Right atrium auricular region (tissue), 2 donors: ENCODE measurements around the gene CYP19A1. TPM values are rescaled to one million over a fixed set of nuclear protein-coding genes. Genes with fewer than 3 reads are reported as not detected.
A peak's percentile ranks its signal among the peaks of the same experiment; 100 is the strongest.

Experiments used
- DNase-seq: peaks from one replicate; pipeline ENCODE4 v3.0.0-alpha.2; 2019; ENCODE audit warnings: low spot score
- H3K27ac ChIP-seq, 2 donors: fragments of 200-600 bp; sonication (generic); 1 replicate in 1 of 2; 2 replicates in 1 of 2; pipeline ENCODE4 v1.5.1; 2016 to 2019
- H3K27me3 ChIP-seq, 2 donors: fragments of 200-600 bp; sonication (generic); one replicate each; pipeline versions ENCODE4 v1.5.1 to v1.6.0; 2017 to 2019
- H3K36me3 ChIP-seq: fragments of 200-600 bp; sonication (generic); one replicate; pipeline ENCODE4 v1.5.1; 2016
- H3K4me1 ChIP-seq, 2 donors: fragments of 200-600 bp; sonication (generic); one replicate each; pipeline versions ENCODE4 v1.5.1 to v1.6.0; 2017 to 2019
- H3K4me3 ChIP-seq, 2 donors: fragments of 200-600 bp; sonication (generic); 1 replicate in 1 of 2; 2 replicates in 1 of 2; pipeline ENCODE4 v1.5.1; 2017 to 2019; ENCODE audit warnings: mild to moderate bottlenecking in 1 of 2, moderate library complexity in 1 of 2
- H3K9me3 ChIP-seq, 2 donors: fragments of 200-600 bp; sonication (generic); one replicate each; pipeline ENCODE4 v1.5.1; 2019
- CTCF ChIP-seq, 2 donors: fragments of 200-600 bp; sonication (generic); IDR thresholded peaks; one replicate each; pipeline ENCODE4 v1.5.1; 2019; ENCODE audit warnings: antibody characterized with exemption in 2 of 2
- total RNA-seq, 2 donors: library from RNA; depleted of rRNA; stranded (reverse); fragments of >200 nt; gene quantifications; one replicate each; pipeline ENCODE4 v1.1.0, GENCODE V29; 2016

Gene CYP19A1
- total RNA-seq, 2 donors from 2014 or later, result 2.4 TPM; not detected in 1

GRCh38 chr15:51180534-51180933 lies 157.9 kb downstream of the CYP19A1 start:
- peaks cover 0 to 8% of the 10 kb centered on the region in 2 donors for H3K4me1 ChIP-seq
- no peak for TF ChIP-seq CTCF (IDR thresholded peaks at IDR 0.05)
- no peaks in the 10 kb centered on the region for H3K27me3 ChIP-seq
- H3K4me3 ChIP-seq, result no peak overlapping the region
- no peaks in the 10 kb centered on the region for H3K9me3 ChIP-seq
- DNase-seq, result no peak
- no peak overlapping the region for H3K27ac ChIP-seq
- H3K36me3 ChIP-seq, result no peaks in the 10 kb centered on the region

- Histone ChIP-seq H3K36me3 (no peaks in the 10 kb centered on the region), H3K27ac (no peak overlapping the region), H3K9me3 (no peaks in the 10 kb centered on the region), H3K4me3 (no peak overlapping the region), H3K4me1 (peaks cover 0 to 8% of the 10 kb centered on the region in 2 donors), H3K27me3 (no peaks in the 10 kb centered on the region)
- TF ChIP-seq CTCF (IDR thresholded peaks at IDR 0.05), result no peak
- DNase-seq, result no peak
Observed at GRCh38 chr15:51180011-51180410, 158.4 kb downstream of the CYP19A1 start.

- no peak for DNase-seq
- Histone ChIP-seq H3K36me3 (no peaks in the 10 kb centered on the region), H3K27ac (no peak overlapping the region), H3K9me3 (no peaks in the 10 kb centered on the region), H3K4me1 (peaks cover 0 to 24% of the 10 kb centered on the region in 2 donors), H3K27me3 (no peaks in the 10 kb centered on the region), H3K4me3 (no peak overlapping the region)
- no peak for TF ChIP-seq CTCF (IDR thresholded peaks at IDR 0.05)
Observed at GRCh38 chr15:51172193-51172592, 166.2 kb downstream of the CYP19A1 start.

GRCh38 chr15:51171634-51171932 lies 166.8 kb downstream of the CYP19A1 start:
- no peak overlapping the region for H3K4me3 ChIP-seq
- DNase-seq, result peak; percentile 36
- H3K9me3 ChIP-seq, result no peaks in the 10 kb centered on the region
- no peaks in the 10 kb centered on the region for H3K27me3 ChIP-seq
- peaks cover 0 to 24% of the 10 kb centered on the region in 2 donors for H3K4me1 ChIP-seq
- no peaks in the 10 kb centered on the region for H3K36me3 ChIP-seq
- no peak overlapping the region for H3K27ac ChIP-seq
- no peak for TF ChIP-seq CTCF (IDR thresholded peaks at IDR 0.05)

- no peaks in the 10 kb centered on the region for H3K36me3 ChIP-seq
- H3K4me3 ChIP-seq, result no peak overlapping the region
- no peak overlapping the region for H3K27ac ChIP-seq
- no peak for TF ChIP-seq CTCF (IDR thresholded peaks at IDR 0.05)
- H3K27me3 ChIP-seq, result no peaks in the 10 kb centered on the region
- no peaks in the 10 kb centered on the region for H3K9me3 ChIP-seq
- DNase-seq, result peak; percentile 13
- peaks cover 0 to 24% of the 10 kb centered on the region in 2 donors for H3K4me1 ChIP-seq
Observed at GRCh38 chr15:51170882-51171633, 167.3 kb downstream of the CYP19A1 start.

GRCh38 chr15:51168700-51169099 lies 169.7 kb downstream of the CYP19A1 start:
- no peak for TF ChIP-seq CTCF (IDR thresholded peaks at IDR 0.05)
- H3K9me3 ChIP-seq, result no peaks in the 10 kb centered on the region
- H3K4me3 ChIP-seq, result no peak overlapping the region
- peaks cover 0 to 25% of the 10 kb centered on the region in 2 donors for H3K4me1 ChIP-seq
- DNase-seq, result no peak
- no peak overlapping the region for H3K27ac ChIP-seq
- H3K27me3 ChIP-seq, result no peaks in the 10 kb centered on the region
- no peaks in the 10 kb centered on the region for H3K36me3 ChIP-seq
